SK-N-SH (cell line): ENCODE measurements around the gene NWD2. TPM values are rescaled to one million over a fixed set of nuclear protein-coding genes. Genes with fewer than 3 reads are reported as not detected.

Experiments used
- CTCF ChIA-PET: fragments of 300-600, 350-600 bp; formaldehyde crosslinking; extraction: SDS; loops from one replicate; lab custom pipeline; 2021; lab: Yijun Ruan, JAX
- POLR2A ChIA-PET: fragments of 350-600 bp; sonication (Branson Sonifier 250); formaldehyde crosslinking; extraction: SDS; loops from one replicate; lab custom pipeline; 2020; ENCODE audit warnings: antibody characterized with exemption, inconsistent platforms; lab: Yijun Ruan, JAX
- DNase-seq: peaks from one replicate; pipeline ENCODE4 v3.0.0; 2012
- H2AFZ ChIP-seq: fragments of 200-600 bp; sonication (generic); 2 replicates; pipeline ENCODE4 v1.8.1; 2016; ENCODE audit warnings: antibody characterized with exemption, mild to moderate bottlenecking, low read depth
- H3F3A ChIP-seq: fragments of 200-600 bp; sonication (generic); replicated peaks from 2 replicates; pipeline ENCODE3; 2016; ENCODE audit warnings: antibody characterized with exemption, mild to moderate bottlenecking; ENCODE audit not compliant: insufficient read depth
- H3K27ac ChIP-seq, 2 experiments: fragments of 200-500 bp in 1 of 2; fragments of 200-600 bp in 1 of 2; sonication (Bioruptor generic) in 1 of 2; sonication (generic), shearing (Covaris generic) in 1 of 2; 2 replicates each; pipeline versions ENCODE4 v1.5.1 to v1.6.1; 2014 to 2016; ENCODE audit warnings: low read depth in 2 of 2, inconsistent platforms in 1 of 2, low read length in 1 of 2, mild to moderate bottlenecking in 1 of 2, mixed read lengths in 1 of 2
- H3K27me3 ChIP-seq: fragments of 200-600 bp; sonication (generic), shearing (Covaris generic); 2 replicates; pipeline ENCODE4 v1.6.1; 2016; ENCODE audit warnings: mixed run types; ENCODE audit not compliant: insufficient read depth
- H3K36me3 ChIP-seq, 2 experiments: fragments of 200-500 bp in 1 of 2; fragments of 200-600 bp in 1 of 2; sonication (Bioruptor generic) in 1 of 2; sonication (generic) in 1 of 2; replicated peaks in 1 of 2; 2 replicates each; pipeline versions ENCODE3 to v1.5.1; 2014 to 2016; ENCODE audit warnings: low read length in 1 of 2, mild to moderate bottlenecking in 1 of 2; ENCODE audit not compliant: insufficient read depth in 2 of 2, control insufficient read depth in 1 of 2
- H3K4me1 ChIP-seq, 2 experiments: fragments of 200-500 bp in 1 of 2; fragments of 200-600 bp in 1 of 2; sonication (Bioruptor generic) in 1 of 2; sonication (generic), shearing (Covaris generic) in 1 of 2; 2 replicates each; pipeline versions ENCODE4 v1.5.1 to v1.6.1; 2014 to 2016; ENCODE audit warnings: low read depth in 1 of 2, low read length in 1 of 2, mixed run types in 1 of 2; ENCODE audit not compliant: insufficient read depth in 2 of 2, control insufficient read depth in 1 of 2
- H3K4me2 ChIP-seq: fragments of 200-600 bp; sonication (generic), shearing (Covaris generic); 2 replicates; pipeline ENCODE4 v1.6.1; 2017; ENCODE audit warnings: mixed run types
- H3K4me3 ChIP-seq, 2 experiments: fragments of 200-500 bp in 1 of 2; fragments of 200-600 bp in 1 of 2; sonication (Bioruptor generic) in 1 of 2; sonication (generic), shearing (Covaris generic) in 1 of 2; 2 replicates each; pipeline versions ENCODE4 v1.5.1 to v1.8.1; 2014 to 2016; ENCODE audit warnings: low read depth in 2 of 2, inconsistent platforms in 1 of 2, low read length in 1 of 2, mild to moderate bottlenecking in 1 of 2, mixed read lengths in 1 of 2, moderate library complexity in 1 of 2
- H3K79me2 ChIP-seq: fragments of 200-600 bp; sonication (generic); 2 replicates; pipeline ENCODE4 v1.8.1; 2017; ENCODE audit warnings: mild to moderate bottlenecking; ENCODE audit not compliant: insufficient read depth
- H3K9ac ChIP-seq: fragments of 200-600 bp; sonication (generic); 2 replicates; pipeline ENCODE4 v1.6.1; 2017; ENCODE audit warnings: mixed run types
- H3K9me2 ChIP-seq: fragments of 200-600 bp; sonication (generic); 2 replicates; pipeline ENCODE4 v1.6.1; 2017; ENCODE audit warnings: mixed run types
- H3K9me3 ChIP-seq: fragments of 200-600 bp; sonication (generic); 2 replicates; pipeline ENCODE4 v1.6.1; 2017; ENCODE audit warnings: mixed run types, mild to moderate bottlenecking, moderate library complexity
- H4K20me1 ChIP-seq: fragments of 200-600 bp; sonication (generic); 2 replicates; pipeline ENCODE4 v1.6.1; 2017; ENCODE audit warnings: mild to moderate bottlenecking, mixed run types; ENCODE audit not compliant: insufficient read depth
- ELF1 ChIP-seq: IDR thresholded peaks from 2 replicates; pipeline ENCODE4 v1.4.0; 2012
- EP300 ChIP-seq, 2 experiments: IDR thresholded peaks; 2 replicates each; pipeline versions ENCODE4 v1.4.0 to v1.6.1; 2012; ENCODE audit warnings: borderline replicate concordance in 1 of 2, low read depth in 1 of 2, low read length in 1 of 2
- EZH2phosphoT487 ChIP-seq: fragments of 200-600 bp; sonication (generic); IDR thresholded peaks from 2 replicates; pipeline ENCODE4 v1.6.1; 2017; ENCODE audit warnings: low read depth, mixed run types, mild to moderate bottlenecking, antibody characterized with exemption, moderate library complexity, borderline replicate concordance
- FOXM1 ChIP-seq: IDR thresholded peaks from 2 replicates; pipeline ENCODE4 v1.4.0; 2012; ENCODE audit warnings: low read depth, mild to moderate bottlenecking
- GABPA ChIP-seq: IDR thresholded peaks from 2 replicates; pipeline ENCODE4 v1.4.0; 2012; ENCODE audit warnings: low read depth, mild to moderate bottlenecking
- MXI1 ChIP-seq: IDR thresholded peaks from 2 replicates; pipeline ENCODE4 v1.6.1; 2012; ENCODE audit warnings: mild to moderate bottlenecking, low read depth, low read length, improper control_type of control experiment
- NFIC ChIP-seq: IDR thresholded peaks from 2 replicates; pipeline ENCODE4 v1.4.0; 2012; ENCODE audit warnings: borderline replicate concordance
- RAD21 ChIP-seq: IDR thresholded peaks from 2 replicates; pipeline ENCODE4 v1.6.1; 2012; ENCODE audit warnings: mild to moderate bottlenecking, low read length
- RFX5 ChIP-seq: IDR thresholded peaks from 2 replicates; pipeline ENCODE4 v1.6.1; 2012; ENCODE audit warnings: mild to moderate bottlenecking, improper control_type of control experiment, low read length
- RXRA ChIP-seq: IDR thresholded peaks from 2 replicates; pipeline ENCODE4 v1.4.0; 2012; ENCODE audit warnings: low read depth, mild to moderate bottlenecking, borderline replicate concordance
- SMC3 ChIP-seq: IDR thresholded peaks from 2 replicates; pipeline ENCODE4 v1.6.1; 2012; ENCODE audit warnings: low read depth, low read length, improper control_type of control experiment
- TAF1 ChIP-seq: IDR thresholded peaks from 2 replicates; pipeline ENCODE4 v1.6.1; 2012; ENCODE audit warnings: low read depth, mild to moderate bottlenecking, low read length, moderate library complexity, borderline replicate concordance
- TCF12 ChIP-seq: IDR thresholded peaks from 2 replicates; pipeline ENCODE4 v1.4.0; 2012
- YY1 ChIP-seq: IDR thresholded peaks from 2 replicates; pipeline ENCODE4 v1.4.0; 2012; ENCODE audit warnings: low read depth, mild to moderate bottlenecking
- WGBS: methylation state at CpG from one replicate; pipeline ENCODE4 v1.1.6; 2017; ENCODE audit warnings: low lambda C conversion rate; 5-methylcytosine and 5-hydroxymethylcytosine counted together
- polyA plus RNA-seq, 3 experiments: library from polyadenylated mRNA; depleted of rRNA; stranded (reverse); fragments of >200 nt; gene quantifications; 2 replicates each; pipeline ENCODE4 v1.2.3, GENCODE V29; 2012
- TF ChIP-seq, protein P1 (sequence below): fragments of 200-600 bp; sonication (generic); IDR thresholded peaks from 2 replicates; pipeline ENCODE4 v1.6.1; 2017; ENCODE audit warnings: antibody characterized with exemption, mild to moderate bottlenecking, moderate library complexity
- TF ChIP-seq, protein P2 (sequence below): IDR thresholded peaks from 2 replicates; pipeline ENCODE4 v1.4.0; 2012; ENCODE audit warnings: low read depth, borderline replicate concordance
- TF ChIP-seq, protein P3 (sequence below): IDR thresholded peaks from 2 replicates; pipeline ENCODE4 v1.6.1; 2012; ENCODE audit warnings: mild to moderate bottlenecking, low read depth, low read length, moderate library complexity

The NWD2 gene
- polyA plus RNA-seq, 1 of the 3 experiments (the other 2 are of a cell fraction): not detected

DNA sequence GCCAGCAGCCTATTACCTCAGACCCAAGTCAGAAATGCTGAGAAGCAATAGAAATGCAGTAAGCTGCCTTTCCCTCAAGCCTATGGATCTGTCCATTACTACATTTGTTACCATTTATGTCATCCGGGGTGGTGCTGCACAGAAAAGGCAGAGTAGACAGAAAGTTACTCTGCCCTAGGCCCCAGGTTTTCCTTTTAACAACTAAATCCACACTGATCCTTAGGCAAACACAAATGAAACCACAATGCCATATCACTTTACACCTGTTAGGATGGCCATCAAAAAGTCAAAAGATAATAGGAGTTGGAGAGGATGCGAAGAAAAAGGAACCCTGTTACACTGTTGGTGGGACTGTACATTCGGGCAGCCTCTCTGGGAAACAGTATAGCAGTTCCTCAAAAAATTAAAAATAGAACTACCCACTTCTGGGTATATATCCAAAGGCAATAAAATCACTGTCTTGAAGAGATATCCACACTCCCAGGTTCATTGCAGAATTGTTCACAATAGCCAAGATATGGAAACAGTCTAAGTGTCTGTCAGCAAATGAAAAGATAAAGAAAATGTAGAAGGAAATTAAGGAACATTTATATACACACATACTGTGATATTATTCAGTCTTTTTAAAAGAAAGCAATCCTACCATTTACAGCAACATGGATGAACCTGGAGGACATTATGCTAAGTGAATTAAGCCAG, 186.3 kb downstream of the NWD2 start:
- no peak overlapping the region for H3K4me2 ChIP-seq
- POLR2A ChIA-PET: no interaction called here
- 16% methylated on average over 3 of the region's 3 CpGs for WGBS

DNA sequence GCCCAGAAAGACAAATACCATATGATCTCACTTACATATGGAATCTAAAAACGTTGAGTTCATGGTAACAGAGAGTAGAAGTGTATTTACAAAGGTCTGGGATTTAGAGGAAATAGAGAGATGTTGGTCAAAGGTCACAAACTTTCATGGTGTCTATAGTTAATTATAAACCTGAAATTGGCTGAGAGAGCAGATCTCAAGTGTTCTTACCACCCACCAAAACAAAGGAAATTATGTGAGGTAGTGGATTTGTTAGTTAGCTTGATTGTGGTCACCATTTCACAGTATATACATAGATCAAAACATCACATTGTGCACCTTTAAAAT, 186.8 kb downstream of the NWD2 start:
- CTCF ChIA-PET: no interaction called here
- TF ChIP-seq RAD21 (no peak), RFX5 (no peak), GABPA (no peak), SMC3 (no peak), TCF12 (no peak), FOXM1 (no peak), MXI1 (no peak), YY1 (no peak), NFIC (no peak), RXRA (no peak)
- TF ChIP-seq, protein P1, sequence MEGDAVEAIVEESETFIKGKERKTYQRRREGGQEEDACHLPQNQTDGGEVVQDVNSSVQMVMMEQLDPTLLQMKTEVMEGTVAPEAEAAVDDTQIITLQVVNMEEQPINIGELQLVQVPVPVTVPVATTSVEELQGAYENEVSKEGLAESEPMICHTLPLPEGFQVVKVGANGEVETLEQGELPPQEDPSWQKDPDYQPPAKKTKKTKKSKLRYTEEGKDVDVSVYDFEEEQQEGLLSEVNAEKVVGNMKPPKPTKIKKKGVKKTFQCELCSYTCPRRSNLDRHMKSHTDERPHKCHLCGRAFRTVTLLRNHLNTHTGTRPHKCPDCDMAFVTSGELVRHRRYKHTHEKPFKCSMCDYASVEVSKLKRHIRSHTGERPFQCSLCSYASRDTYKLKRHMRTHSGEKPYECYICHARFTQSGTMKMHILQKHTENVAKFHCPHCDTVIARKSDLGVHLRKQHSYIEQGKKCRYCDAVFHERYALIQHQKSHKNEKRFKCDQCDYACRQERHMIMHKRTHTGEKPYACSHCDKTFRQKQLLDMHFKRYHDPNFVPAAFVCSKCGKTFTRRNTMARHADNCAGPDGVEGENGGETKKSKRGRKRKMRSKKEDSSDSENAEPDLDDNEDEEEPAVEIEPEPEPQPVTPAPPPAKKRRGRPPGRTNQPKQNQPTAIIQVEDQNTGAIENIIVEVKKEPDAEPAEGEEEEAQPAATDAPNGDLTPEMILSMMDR: no peak
- TF ChIP-seq, protein P2, sequence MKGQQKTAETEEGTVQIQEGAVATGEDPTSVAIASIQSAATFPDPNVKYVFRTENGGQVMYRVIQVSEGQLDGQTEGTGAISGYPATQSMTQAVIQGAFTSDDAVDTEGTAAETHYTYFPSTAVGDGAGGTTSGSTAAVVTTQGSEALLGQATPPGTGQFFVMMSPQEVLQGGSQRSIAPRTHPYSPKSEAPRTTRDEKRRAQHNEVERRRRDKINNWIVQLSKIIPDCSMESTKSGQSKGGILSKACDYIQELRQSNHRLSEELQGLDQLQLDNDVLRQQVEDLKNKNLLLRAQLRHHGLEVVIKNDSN: no peak

More for the DNA sequence above, 186.3 kb downstream of the NWD2 start:
- CTCF ChIA-PET: no interaction called here
- no peak for DNase-seq
- Histone ChIP-seq H3K27me3 (no peaks in the 10 kb centered on the region), H2AFZ (no peak overlapping the region), H4K20me1 (no peaks in the 10 kb centered on the region), H3K4me1 (no peaks in the 10 kb centered on the region), H3K9me2 (no peaks in the 10 kb centered on the region), H3K79me2 (no peaks in the 10 kb centered on the region), H3K9ac (no peak overlapping the region), H3K27ac (no peak overlapping the region), H3K36me3 (no peaks in the 10 kb centered on the region), H3K9me3 (no peaks in the 10 kb centered on the region), H3K4me3 (no peak overlapping the region), H3F3A (no peaks in the 10 kb centered on the region)
- TF ChIP-seq YY1: no peak
- TF ChIP-seq, protein P1: no peak
- no peak for TF ChIP-seq NFIC
- TF ChIP-seq TAF1: no peak
- TF ChIP-seq RFX5: no peak
- TF ChIP-seq, protein P3, sequence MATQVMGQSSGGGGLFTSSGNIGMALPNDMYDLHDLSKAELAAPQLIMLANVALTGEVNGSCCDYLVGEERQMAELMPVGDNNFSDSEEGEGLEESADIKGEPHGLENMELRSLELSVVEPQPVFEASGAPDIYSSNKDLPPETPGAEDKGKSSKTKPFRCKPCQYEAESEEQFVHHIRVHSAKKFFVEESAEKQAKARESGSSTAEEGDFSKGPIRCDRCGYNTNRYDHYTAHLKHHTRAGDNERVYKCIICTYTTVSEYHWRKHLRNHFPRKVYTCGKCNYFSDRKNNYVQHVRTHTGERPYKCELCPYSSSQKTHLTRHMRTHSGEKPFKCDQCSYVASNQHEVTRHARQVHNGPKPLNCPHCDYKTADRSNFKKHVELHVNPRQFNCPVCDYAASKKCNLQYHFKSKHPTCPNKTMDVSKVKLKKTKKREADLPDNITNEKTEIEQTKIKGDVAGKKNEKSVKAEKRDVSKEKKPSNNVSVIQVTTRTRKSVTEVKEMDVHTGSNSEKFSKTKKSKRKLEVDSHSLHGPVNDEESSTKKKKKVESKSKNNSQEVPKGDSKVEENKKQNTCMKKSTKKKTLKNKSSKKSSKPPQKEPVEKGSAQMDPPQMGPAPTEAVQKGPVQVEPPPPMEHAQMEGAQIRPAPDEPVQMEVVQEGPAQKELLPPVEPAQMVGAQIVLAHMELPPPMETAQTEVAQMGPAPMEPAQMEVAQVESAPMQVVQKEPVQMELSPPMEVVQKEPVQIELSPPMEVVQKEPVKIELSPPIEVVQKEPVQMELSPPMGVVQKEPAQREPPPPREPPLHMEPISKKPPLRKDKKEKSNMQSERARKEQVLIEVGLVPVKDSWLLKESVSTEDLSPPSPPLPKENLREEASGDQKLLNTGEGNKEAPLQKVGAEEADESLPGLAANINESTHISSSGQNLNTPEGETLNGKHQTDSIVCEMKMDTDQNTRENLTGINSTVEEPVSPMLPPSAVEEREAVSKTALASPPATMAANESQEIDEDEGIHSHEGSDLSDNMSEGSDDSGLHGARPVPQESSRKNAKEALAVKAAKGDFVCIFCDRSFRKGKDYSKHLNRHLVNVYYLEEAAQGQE: no peak
- TF ChIP-seq RAD21: no peak
- TF ChIP-seq EP300 (IDR thresholded peaks at IDR 0.05; ENCODE audit: borderline replicate concordance in 1 of 2, low read depth in 1 of 2, low read length in 1 of 2): no peak
- no peak for TF ChIP-seq FOXM1
- TF ChIP-seq ELF1: no peak
- no peak for TF ChIP-seq EZH2phosphoT487

More for the DNA sequence above, 186.8 kb downstream of the NWD2 start:
- Histone ChIP-seq H3K9ac (no peak overlapping the region), H4K20me1 (no peaks in the 10 kb centered on the region), H3K36me3 (no peaks in the 10 kb centered on the region), H3K4me3 (no peak overlapping the region), H3K27me3 (no peaks in the 10 kb centered on the region), H3K4me2 (no peak overlapping the region), H3K79me2 (no peaks in the 10 kb centered on the region), H3K4me1 (no peaks in the 10 kb centered on the region), H3K27ac (no peak overlapping the region), H3K9me2 (no peaks in the 10 kb centered on the region), H2AFZ (no peak overlapping the region), H3K9me3 (no peaks in the 10 kb centered on the region), H3F3A (no peaks in the 10 kb centered on the region)
- POLR2A ChIA-PET: no interaction called here
- DNase-seq: no peak
- 0% methylated on average over 1 of the region's 1 CpG for WGBS
